GM04503 (cell line): ENCODE measurements around the gene USP17L26.
"Not testable (repeated sequence)": the region's sequence is repeated elsewhere in the genome, so short reads cannot be mapped to it uniquely, and the experiment has no call there.

Source experiments
- DNase-seq: peaks from one replicate; pipeline ENCODE4 v3.0.0-alpha.2; 2012; ENCODE audit warnings: low read depth

Gene USP17L26

DNA sequence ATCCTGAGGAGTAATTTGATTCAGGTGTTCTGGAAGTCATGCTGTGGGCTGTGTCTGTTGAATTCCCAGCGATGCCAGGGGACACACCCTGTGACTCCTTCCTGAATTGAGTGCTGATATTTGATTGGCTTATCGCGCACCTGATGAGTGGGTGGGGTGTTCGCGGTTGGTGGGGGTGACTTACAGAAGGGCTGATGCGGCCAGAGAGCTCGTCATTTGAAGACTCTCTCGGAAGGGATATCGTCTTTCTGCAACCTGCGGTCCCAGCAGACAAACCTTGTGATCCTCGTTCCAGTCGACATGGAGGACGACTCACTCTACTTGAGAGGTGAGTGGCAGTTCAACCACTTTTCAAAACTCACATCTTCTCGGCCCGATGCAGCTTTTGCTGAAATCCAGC is at the start of gene USP17L26:
TSS of gene USP17L26 (plus strand) at position 301 of the 400 bp plus-strand sequence. CDS start at position 301, 0 bp downstream.
- not testable (repeated sequence) for DNase-seq

DNA sequence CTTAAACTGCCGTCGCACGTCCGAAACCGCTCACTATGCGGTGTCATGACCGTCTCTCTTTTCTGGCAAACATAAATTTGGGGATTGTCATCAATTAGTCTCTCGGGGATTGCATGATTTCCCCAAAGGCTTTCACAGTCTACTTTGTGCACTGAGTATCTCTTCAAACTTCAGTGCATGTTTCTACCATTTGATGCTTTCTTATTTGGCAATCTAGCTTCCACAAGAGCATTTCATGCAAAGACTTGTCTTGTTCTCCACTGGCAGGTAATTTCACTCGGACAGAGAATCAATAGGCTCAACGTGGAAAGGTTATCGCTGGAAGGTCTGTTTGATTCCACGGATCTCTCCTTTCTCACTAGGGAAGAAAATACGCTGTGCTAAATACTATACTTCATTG is 10.3 kb upstream of the USP17L26 start:
- DNase-seq, result not testable (repeated sequence)

GRCh38 chr4:9324865-9325264 is 9.6 kb upstream of the USP17L26 start, which contains the start of gene USP17L24:
USP17L24 (plus strand) TSS chr4:9325165; CDS start chr4:9325165, 0 bp downstream.
- not testable (repeated sequence) for DNase-seq

- DNase-seq, result not testable (repeated sequence)
Measured at GRCh38 chr4:9329611-9330010, 4.8 kb upstream of the USP17L26 start, which contains the start of gene USP17L25. USP17L25 (plus strand) TSS chr4:9329911; CDS start chr4:9329911, 0 bp downstream.

DNA sequence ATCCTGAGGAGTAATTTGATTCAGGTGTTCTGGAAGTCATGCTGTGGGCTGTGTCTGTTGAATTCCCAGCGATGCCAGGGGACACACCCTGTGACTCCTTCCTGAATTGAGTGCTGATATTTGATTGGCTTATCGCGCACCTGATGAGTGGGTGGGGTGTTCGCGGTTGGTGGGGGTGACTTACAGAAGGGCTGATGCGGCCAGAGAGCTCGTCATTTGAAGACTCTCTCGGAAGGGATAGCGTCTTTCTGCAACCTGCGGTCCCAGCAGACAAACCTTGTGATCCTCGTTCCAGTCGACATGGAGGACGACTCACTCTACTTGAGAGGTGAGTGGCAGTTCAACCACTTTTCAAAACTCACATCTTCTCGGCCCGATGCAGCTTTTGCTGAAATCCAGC is 4.6 kb downstream of the USP17L26 start, which contains the start of gene USP17L5:
TSS of gene USP17L5 (plus strand) at position 301 of the 400 bp plus-strand sequence. CDS start at position 301, 0 bp downstream.
- DNase-seq, result not testable (repeated sequence)

DNA sequence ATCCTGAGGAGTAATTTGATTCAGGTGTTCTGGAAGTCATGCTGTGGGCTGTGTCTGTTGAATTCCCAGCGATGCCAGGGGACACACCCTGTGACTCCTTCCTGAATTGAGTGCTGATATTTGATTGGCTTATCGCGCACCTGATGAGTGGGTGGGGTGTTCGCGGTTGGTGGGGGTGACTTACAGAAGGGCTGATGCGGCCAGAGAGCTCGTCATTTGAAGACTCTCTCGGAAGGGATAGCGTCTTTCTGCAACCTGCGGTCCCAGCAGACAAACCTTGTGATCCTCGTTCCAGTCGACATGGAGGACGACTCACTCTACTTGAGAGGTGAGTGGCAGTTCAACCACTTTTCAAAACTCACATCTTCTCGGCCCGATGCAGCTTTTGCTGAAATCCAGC is 9.4 kb downstream of the USP17L26 start, which contains the start of gene USP17L27:
TSS of gene USP17L27 (plus strand) at position 301 of the 400 bp plus-strand sequence. CDS start at position 301, 0 bp downstream.
- not testable (repeated sequence) for DNase-seq

GRCh38 chr4:9348593-9348992 is 14.1 kb downstream of the USP17L26 start, which contains the start of gene USP17L28:
USP17L28 (plus strand) TSS chr4:9348893; CDS start chr4:9348893, 0 bp downstream.
- not testable (repeated sequence) for DNase-seq

DNA sequence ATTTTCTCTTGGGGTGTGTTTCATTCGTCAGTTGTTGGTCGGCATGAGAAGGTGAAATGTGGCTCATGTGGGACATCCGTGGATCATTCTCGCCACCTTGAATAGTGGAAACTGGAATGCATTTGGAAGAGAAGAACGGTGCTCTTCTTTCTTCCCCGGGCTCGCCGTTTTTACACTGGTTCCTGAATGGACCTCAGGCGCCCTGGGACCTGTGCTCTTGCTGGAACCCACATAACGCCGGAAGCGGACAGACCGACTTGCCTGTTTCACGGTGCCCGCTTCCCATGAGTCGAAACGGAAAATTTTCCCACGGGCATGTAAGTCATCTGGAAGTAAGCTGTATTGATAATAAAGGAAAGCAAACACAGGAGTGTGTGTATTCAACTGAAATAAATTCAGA is 16.4 kb downstream of the USP17L26 start:
- DNase-seq, result not testable (repeated sequence)

- not testable (repeated sequence) for DNase-seq
Measured at GRCh38 chr4:9353338-9353737, 18.9 kb downstream of the USP17L26 start, which contains the start of gene USP17L29. USP17L29 (plus strand) TSS chr4:9353638; CDS start chr4:9353638, 0 bp downstream.

DNA sequence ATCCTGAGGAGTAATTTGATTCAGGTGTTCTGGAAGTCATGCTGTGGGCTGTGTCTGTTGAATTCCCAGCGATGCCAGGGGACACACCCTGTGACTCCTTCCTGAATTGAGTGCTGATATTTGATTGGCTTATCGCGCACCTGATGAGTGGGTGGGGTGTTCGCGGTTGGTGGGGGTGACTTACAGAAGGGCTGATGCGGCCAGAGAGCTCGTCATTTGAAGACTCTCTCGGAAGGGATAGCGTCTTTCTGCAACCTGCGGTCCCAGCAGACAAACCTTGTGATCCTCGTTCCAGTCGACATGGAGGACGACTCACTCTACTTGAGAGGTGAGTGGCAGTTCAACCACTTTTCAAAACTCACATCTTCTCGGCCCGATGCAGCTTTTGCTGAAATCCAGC is 28.4 kb downstream of the USP17L26 start, which contains the start of gene USP17L30:
TSS of gene USP17L30 (plus strand) at position 301 of the 400 bp plus-strand sequence. CDS start at position 301, 0 bp downstream.
- DNase-seq, result not testable (repeated sequence)

GRCh38 chr4:9379881-9380280 is 45.4 kb downstream of the USP17L26 start:
- not testable (repeated sequence) for DNase-seq

DNA sequence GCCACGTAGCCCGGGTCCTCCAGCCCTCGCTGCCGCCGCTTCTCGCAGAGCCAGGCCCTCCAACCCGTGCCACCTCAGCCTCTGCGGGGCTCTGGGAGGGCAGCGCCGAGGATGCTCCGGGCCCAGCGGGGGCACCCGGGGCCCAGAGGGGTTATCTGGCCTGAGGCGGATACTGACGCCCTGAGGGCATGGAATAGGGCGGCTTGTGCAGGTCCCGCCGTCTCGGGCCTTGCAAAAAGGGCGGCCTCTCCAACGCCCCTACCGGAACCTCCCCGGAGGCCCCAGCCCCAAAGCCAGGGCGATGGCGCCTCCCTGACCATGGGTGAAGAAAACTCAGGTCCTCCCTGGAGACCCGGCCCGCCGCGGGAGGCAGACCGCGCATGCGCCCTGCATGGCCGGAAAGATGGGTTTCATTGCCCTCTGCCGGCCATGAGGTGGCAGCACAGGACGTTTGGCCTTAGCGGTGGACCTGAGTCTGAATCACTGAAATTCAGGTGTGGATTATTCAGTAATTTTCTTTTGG is 46.6 kb downstream of the USP17L26 start:
- not testable (repeated sequence) for DNase-seq

DNA sequence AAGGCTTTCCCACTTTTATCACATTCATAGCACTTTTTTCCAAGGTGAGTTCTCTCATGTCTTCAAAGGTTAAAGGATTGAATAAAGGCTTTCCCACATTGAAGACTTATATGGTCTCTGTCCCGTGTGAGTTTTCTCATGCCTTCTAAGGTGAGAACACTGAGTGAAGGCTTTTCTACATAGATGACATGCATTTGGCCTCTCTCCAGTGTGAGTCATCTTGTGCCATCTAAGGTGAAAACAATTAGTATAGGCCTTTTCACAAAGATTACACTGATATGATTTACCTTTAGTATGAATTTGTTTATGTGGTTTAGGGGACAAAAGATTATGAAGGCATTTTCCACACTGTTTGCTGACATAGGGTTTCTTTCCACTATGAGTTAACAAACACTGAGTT is 49.7 kb downstream of the USP17L26 start:
- no peak for DNase-seq
